HG03280 (cell line): Measurements from ENCODE around the gene MKRN2OS.

Experiments
- ATAC-seq: cut with Tn5 transposase; IDR thresholded peaks from one replicate; pipeline ENCODE4 v1.9.1; 2021; ENCODE audit warnings: mild to moderate bottlenecking, moderate library complexity; ENCODE audit not compliant: unreplicated experiment

The MKRN2OS gene

DNA sequence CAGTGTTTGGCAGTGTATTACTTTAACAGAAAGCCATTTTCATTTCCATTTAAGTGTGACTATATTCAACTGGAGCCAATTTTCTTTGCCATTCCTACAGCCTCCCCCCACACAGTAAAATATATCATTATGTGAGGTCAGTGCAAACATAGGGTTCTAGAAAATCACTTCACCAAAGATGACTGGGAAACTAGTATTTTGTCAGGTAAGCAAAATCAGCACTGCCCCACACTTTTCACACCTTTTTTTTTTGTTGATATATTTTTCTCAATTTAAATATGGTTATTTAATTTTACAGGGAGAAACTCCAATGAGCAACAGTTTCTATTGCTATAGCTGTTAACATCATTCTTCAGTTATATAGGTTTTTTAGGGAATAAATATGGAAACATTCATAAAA, 29.7 kb downstream of the MKRN2OS start:
- ATAC-seq, result no peak

GRCh38 chr3:12513694-12514446, 31.4 kb downstream of the MKRN2OS start:
- ATAC-seq, result no peak

- no peak for ATAC-seq
These were observed 32.7 kb downstream of the MKRN2OS start for GRCh38 chr3:12512534-12513118.

GRCh38 chr3:12509466-12509865, 35.8 kb downstream of the MKRN2OS start:
- no peak for ATAC-seq

DNA sequence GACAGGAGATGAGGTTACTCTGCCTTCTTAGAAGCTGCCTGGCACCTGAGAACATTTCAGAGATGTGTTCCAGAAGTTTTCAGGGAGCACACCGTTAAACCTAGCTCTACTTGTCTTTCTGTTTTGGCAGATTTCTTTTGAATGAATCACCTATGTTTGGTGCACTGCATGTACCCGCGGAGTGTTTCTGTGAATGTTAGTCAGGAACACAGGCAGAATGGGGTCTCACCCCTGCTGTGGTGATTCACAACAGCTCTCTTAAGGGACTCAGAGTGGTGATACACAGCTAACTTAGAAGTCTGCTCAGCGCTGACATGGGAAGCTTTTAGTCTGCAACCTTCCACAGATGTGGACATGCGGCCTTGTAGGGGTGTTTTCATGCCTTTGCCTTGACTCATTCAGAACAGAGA, 37.0 kb downstream of the MKRN2OS start:
- no peak for ATAC-seq

DNA sequence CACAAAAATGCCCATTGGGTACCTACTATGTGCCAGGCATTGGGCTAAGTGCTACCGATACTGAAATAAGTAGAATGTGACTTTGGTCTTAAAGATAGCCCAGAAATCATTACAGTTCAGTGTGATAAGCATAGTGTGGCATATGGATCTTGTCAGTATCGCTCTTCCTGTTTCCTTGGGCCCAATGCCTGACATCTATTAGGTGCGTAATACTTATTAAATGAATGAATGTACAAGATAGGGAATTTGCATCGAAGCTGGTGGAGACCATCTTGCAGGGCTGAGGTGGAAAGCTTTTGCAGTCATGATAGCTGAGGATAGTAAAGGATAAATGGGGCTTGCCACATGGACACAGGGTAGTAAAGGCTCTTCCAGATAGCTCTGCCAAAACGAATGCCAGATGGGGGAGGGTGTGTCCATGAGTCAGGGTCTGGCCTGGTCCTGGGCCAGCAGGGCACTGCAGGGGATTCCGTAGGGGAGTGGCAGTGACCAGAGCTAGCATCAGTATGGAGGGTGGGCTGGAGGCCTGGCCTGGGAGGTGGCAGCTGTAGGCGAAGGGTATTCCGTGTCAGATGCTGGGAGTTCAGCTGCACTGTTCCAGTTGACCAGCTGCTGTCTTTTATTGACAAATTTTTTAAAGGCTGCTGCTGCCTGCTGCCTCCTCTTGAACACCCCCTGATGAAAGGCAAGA, 37.6 kb downstream of the MKRN2OS start:
- no peak for ATAC-seq

- no peak for ATAC-seq
These were observed 39.0 kb downstream of the MKRN2OS start for GRCh38 chr3:12506201-12506709.

- no peak for ATAC-seq
These were observed 42.0 kb downstream of the MKRN2OS start for GRCh38 chr3:12503126-12503957.

DNA sequence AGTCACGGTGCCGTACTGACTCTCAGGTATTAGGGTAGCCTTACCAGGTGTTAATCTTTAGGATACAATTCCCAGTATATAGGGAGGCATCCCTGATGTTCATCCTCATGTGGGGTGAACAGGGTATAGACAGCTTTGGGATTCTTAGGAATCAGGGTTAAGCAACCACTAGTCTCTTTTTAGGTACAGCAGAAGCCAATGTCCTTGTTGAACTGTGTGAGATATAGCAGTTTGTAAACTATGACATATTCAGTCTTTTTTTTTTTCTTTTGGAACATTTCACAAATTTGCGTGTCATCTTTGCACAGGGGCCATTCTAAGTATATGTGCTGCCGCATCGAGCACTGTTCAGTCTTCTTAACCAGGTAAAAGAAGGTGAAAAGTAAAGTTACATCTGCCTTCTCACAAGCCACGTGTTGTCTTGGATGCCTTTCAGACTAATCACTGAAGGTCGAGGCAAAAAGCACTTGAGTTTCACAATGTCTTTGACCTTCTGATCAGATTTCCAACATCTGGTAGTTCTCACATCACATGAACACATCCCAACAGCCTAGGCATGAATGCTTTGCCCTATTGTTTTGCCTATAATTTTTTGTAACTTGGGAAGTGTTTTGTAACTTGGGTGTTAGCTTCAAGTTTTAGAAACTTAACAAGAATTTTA, 43.8 kb downstream of the MKRN2OS start:
- ATAC-seq, result no peak

DNA sequence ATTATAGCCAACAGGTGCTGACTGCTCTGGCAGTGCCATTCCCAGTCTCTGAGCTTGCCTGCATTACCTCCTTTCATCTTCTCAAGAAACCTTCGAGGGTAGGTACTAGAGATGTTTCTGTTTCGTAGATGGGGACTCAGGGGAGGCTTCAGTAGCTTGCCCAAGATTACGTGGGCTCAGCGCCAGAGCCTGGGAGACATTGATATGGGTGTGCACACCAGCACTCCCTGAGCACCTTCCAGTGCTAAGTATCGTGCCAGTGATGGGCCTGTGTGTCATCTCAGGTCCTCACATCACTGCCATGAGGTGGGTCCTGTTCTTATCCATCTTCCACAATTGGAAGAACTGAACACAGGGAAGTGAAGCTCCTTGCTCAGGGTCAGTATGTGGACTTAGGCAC, 45.8 kb downstream of the MKRN2OS start:
- no peak for ATAC-seq

- no peak for ATAC-seq
These were observed 48.9 kb downstream of the MKRN2OS start for GRCh38 chr3:12496453-12496761.

DNA sequence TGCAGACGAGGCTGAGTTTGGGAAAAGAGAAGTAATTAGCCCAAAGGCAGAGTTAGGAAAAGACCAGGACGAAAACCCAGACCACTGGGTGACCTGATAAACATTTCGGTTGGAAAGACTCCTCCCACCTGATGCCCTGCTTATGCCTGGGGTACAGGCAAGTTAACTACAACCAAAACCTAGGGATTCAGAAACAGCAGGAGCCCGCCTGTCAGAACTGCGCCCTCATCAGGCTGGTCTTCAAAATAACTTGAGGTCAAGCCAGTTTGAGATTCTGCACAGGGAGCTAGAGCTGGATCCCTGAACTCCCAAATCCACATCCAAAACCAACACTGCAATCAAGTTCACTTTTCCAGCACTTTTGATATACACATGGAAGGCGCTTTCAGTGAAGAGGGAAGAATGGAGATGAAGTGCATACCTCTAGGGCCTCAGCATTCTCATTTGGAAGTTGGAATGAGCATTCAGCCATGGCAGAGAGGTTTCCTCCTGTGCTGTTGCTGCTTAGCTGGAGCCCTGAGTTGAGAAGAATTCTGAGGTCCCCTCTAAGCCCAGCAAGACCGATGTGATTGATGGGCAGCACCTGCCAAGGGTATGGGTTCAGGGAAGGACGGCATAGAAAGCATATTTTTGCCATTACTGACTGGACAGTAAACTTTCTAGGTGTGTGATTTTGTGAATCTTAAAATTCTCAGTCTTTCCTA, 49.4 kb downstream of the MKRN2OS start:
- ATAC-seq, result no peak

DNA sequence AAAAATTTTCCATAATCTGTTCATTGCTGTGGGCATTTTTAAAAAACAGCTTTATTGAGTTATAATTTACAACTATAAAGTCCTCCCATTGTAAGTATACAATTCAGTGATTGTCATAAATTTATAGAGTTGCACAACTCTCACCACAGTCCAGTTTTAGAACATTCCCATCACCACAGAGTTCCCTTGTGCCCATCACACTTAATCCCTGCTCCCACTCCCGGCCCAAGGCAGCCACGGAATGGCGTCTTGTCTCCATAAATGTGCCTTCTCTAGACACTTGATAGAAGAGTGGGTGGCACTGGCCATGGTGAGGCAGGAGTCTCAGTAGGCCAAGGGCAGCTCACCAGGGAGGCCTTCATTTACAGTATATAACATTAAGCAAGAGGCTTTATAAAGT, 54.8 kb downstream of the MKRN2OS start:
- no peak for ATAC-seq

DNA sequence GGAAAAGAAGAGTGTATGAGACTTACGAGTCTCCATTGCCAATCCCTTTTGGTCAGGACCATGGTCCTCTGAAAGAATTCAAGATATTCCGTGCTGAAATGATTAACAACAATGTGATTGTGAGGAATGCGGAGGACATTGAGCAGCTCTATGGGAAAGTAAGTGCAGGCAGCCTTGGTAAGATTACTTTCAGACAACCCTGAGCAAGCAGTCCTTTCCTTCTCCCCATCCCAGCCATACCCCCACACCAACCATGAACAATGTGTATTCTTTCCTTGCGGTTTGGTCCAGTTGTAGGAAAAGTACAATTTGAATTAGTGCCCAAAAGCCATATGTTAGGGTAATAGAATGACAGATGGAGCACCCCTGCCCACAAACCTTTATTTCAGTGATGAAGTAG, 55.5 kb downstream of the MKRN2OS start:
- no peak for ATAC-seq
